Neural progenitor cell (in vitro differentiated cells): Measurements from ENCODE around the gene LTC4S.

Experiments
- CTCF ChIP-seq: fragments of 200-600 bp; sonication (generic); IDR thresholded peaks from 2 replicates; pipeline ENCODE4 v1.5.1; 2017; ENCODE audit warnings: antibody characterized with exemption, mild to moderate bottlenecking
- EZH2 ChIP-seq: fragments of 200-600 bp; sonication (generic); IDR thresholded peaks from 2 replicates; pipeline ENCODE4 v1.6.1; 2017; ENCODE audit warnings: antibody characterized with exemption, mild to moderate bottlenecking, moderate library complexity

GRCh38 chr5:179821298-179822058 is 27.7 kb downstream of the LTC4S start:
- no peak for TF ChIP-seq CTCF
- no peak for TF ChIP-seq EZH2
